Spinal cord (tissue), 10 donors: Measurements from ENCODE around the gene TVP23C. TPM values are rescaled to one million over a fixed set of nuclear protein-coding genes. Genes with fewer than 3 reads are reported as not detected.
A peak's percentile ranks its signal among the peaks of the same experiment; 100 is the strongest.
"Not testable (repeated sequence)": the region's sequence is repeated elsewhere in the genome, so short reads cannot be mapped to it uniquely, and the experiment has no call there.

Experiments
- DNase-seq, 6 donors: peaks; one replicate each; pipeline versions ENCODE4 v3.0.0 to v3.0.0-alpha.2; 2013 to 2015; ENCODE audit warnings: low spot score in 6 of 6, low read depth in 4 of 6
- H3K27ac ChIP-seq: one replicate; pipeline ENCODE4 v1.5.1; 2013; ENCODE audit warnings: low read depth, low read length, control low read depth
- H3K27me3 ChIP-seq: one replicate; pipeline ENCODE4 v1.6.1; 2013; ENCODE audit warnings: low read length; ENCODE audit not compliant: control insufficient read depth, insufficient read depth
- H3K36me3 ChIP-seq: one replicate; pipeline ENCODE4 v1.6.1; 2013; ENCODE audit warnings: low read length; ENCODE audit not compliant: control insufficient read depth, insufficient read depth
- H3K4me1 ChIP-seq: one replicate; pipeline ENCODE4 v1.6.1; 2013; ENCODE audit warnings: low read length; ENCODE audit not compliant: control insufficient read depth, insufficient read depth
- H3K4me3 ChIP-seq: one replicate; pipeline ENCODE4 v1.5.1; 2013; ENCODE audit warnings: low read depth, low read length, control low read depth
- H3K9me3 ChIP-seq: one replicate; pipeline ENCODE4 v1.6.1; 2013; ENCODE audit warnings: low read length; ENCODE audit not compliant: control insufficient read depth, insufficient read depth
- WGBS: methylation state at CpG from one replicate; pipeline ENCODE4 v1.1.5; 2013; ENCODE audit warnings: missing lambda C conversion rate; ENCODE audit not compliant: insufficient coverage; 5-methylcytosine and 5-hydroxymethylcytosine counted together
- polyA plus RNA-seq, 2 donors: library from polyadenylated mRNA; unstranded; fragments of 120-200 nt; gene quantifications; one replicate each; pipeline ENCODE4 v1.2.1, GENCODE V29; 2013; ENCODE audit not compliant: insufficient read length in 2 of 2
- total RNA-seq, 2 donors: library from RNA; depleted of rRNA in 1 of 2; stranded (reverse); fragments of 120-200 nt in 1 of 2; fragments of >200 nt in 1 of 2; gene quantifications; one replicate each; pipeline versions ENCODE4 v1.2.3 to v1.2.4, GENCODE V29; 2013 to 2014
- donor health status: healthy.

Gene TVP23C
- total and polyA plus RNA-seq, 4 donors, result 7.4 to 30.7 (median 25.4) TPM

GRCh38 chr17:15573870-15574269, 10.6 kb upstream of the TVP23C start:
- not testable (repeated sequence) for H3K4me1 ChIP-seq, H3K27me3 ChIP-seq, H3K4me3 ChIP-seq, H3K36me3 ChIP-seq, H3K9me3 ChIP-seq, H3K27ac ChIP-seq
- 20% methylated on average over 2 of the region's 4 CpGs for WGBS
- DNase-seq, result peak in 4 of 6 donors; percentile 10 to 68 (median 26)

- not testable (repeated sequence) for H3K36me3 ChIP-seq
Measured at GRCh38 chr17:15562613-15563374, 489 bp downstream of the TVP23C start.

GRCh38 chr17:15561439-15561838, 1.8 kb downstream of the TVP23C start:
- no CpG with 5 or more reads among the region's 10 CpGs for WGBS
- H3K4me1 ChIP-seq, H3K36me3 ChIP-seq, H3K27me3 ChIP-seq, H3K27ac ChIP-seq, H3K4me3 ChIP-seq, H3K9me3 ChIP-seq, DNase-seq: not testable (repeated sequence)

More at GRCh38 chr17:15562613-15563374, 489 bp downstream of the TVP23C start:
- not testable (repeated sequence) for H3K9me3 ChIP-seq, H3K27me3 ChIP-seq, DNase-seq, H3K4me1 ChIP-seq
- H3K27ac ChIP-seq, result peak overlapping the region; percentile 29
- peak overlapping the region; percentile 61 for H3K4me3 ChIP-seq
- WGBS, result 0% methylated on average over 11 of the region's 34 CpGs

GRCh38 chr17:15558403-15559105, 4.7 kb downstream of the TVP23C start:
- not testable (repeated sequence) for H3K4me3 ChIP-seq, H3K4me1 ChIP-seq, H3K27ac ChIP-seq, H3K27me3 ChIP-seq, DNase-seq, H3K36me3 ChIP-seq, H3K9me3 ChIP-seq
- 94% methylated on average over 2 of the region's 5 CpGs for WGBS

GRCh38 chr17:15557334-15557832, 5.9 kb downstream of the TVP23C start:
- H3K27me3 ChIP-seq, H3K4me1 ChIP-seq, H3K27ac ChIP-seq, H3K36me3 ChIP-seq, DNase-seq, H3K4me3 ChIP-seq, H3K9me3 ChIP-seq: not testable (repeated sequence)
- no CpG with 5 or more reads among the region's 5 CpGs for WGBS

GRCh38 chr17:15552932-15553331, 10.4 kb downstream of the TVP23C start:
- WGBS, result no CpG with 5 or more reads among the region's 1 CpG
- DNase-seq, H3K27ac ChIP-seq, H3K9me3 ChIP-seq, H3K4me1 ChIP-seq, H3K27me3 ChIP-seq, H3K36me3 ChIP-seq, H3K4me3 ChIP-seq: not testable (repeated sequence)

- not testable (repeated sequence) for H3K27me3 ChIP-seq, DNase-seq
- 100% methylated on average over 1 of the region's 3 CpGs for WGBS
Measured at GRCh38 chr17:15549552-15549951, 13.7 kb downstream of the TVP23C start.

GRCh38 chr17:15546604-15547003, 16.7 kb downstream of the TVP23C start:
- not testable (repeated sequence) for H3K27ac ChIP-seq, H3K4me3 ChIP-seq, DNase-seq, H3K36me3 ChIP-seq, H3K4me1 ChIP-seq, H3K27me3 ChIP-seq, H3K9me3 ChIP-seq
- no CpG with 5 or more reads among the region's 2 CpGs for WGBS

More at GRCh38 chr17:15549552-15549951, 13.7 kb downstream of the TVP23C start:
- not testable (repeated sequence) for H3K9me3 ChIP-seq, H3K27ac ChIP-seq, H3K4me3 ChIP-seq, H3K4me1 ChIP-seq, H3K36me3 ChIP-seq

GRCh38 chr17:15540371-15541219, 22.7 kb downstream of the TVP23C start:
- DNase-seq, H3K36me3 ChIP-seq, H3K27ac ChIP-seq, H3K4me1 ChIP-seq, H3K27me3 ChIP-seq, H3K4me3 ChIP-seq, H3K9me3 ChIP-seq: not testable (repeated sequence)
- no CpG with 5 or more reads among the region's 8 CpGs for WGBS
